Measurements from ENCODE around the gene SHMT1.
"Not testable (repeated sequence)": the region's sequence is repeated elsewhere in the genome, so short reads cannot be mapped to it uniquely, and the experiment has no call there.

GRCh38 chr17:18303206-18303605 lies 60.1 kb downstream of the SHMT1 start:
- TF ChIP-seq, protein P1, sequence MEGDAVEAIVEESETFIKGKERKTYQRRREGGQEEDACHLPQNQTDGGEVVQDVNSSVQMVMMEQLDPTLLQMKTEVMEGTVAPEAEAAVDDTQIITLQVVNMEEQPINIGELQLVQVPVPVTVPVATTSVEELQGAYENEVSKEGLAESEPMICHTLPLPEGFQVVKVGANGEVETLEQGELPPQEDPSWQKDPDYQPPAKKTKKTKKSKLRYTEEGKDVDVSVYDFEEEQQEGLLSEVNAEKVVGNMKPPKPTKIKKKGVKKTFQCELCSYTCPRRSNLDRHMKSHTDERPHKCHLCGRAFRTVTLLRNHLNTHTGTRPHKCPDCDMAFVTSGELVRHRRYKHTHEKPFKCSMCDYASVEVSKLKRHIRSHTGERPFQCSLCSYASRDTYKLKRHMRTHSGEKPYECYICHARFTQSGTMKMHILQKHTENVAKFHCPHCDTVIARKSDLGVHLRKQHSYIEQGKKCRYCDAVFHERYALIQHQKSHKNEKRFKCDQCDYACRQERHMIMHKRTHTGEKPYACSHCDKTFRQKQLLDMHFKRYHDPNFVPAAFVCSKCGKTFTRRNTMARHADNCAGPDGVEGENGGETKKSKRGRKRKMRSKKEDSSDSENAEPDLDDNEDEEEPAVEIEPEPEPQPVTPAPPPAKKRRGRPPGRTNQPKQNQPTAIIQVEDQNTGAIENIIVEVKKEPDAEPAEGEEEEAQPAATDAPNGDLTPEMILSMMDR (IDR thresholded peaks at IDR 0.05), result not testable (repeated sequence)
- TF ChIP-seq POLR2A (IDR thresholded peaks at IDR 0.05), result not testable (repeated sequence)

All from adrenal gland (tissue), 5 donors.